Pancreas (tissue), 10 donors: Measurements from ENCODE around the gene IFNL1. TPM values are rescaled to one million over a fixed set of nuclear protein-coding genes. Genes with fewer than 3 reads are reported as not detected.

ENCODE experiments used
- ATAC-seq, 4 donors: fragments of 200-7000 bp; cut with Tn5 transposase; one replicate each; pipeline versions ENCODE4 v1.8.0 to v1.9.1; 2020; ENCODE audit warnings: mild to moderate bottlenecking in 4 of 4, moderate library complexity in 4 of 4
- DNase-seq, 6 donors: peaks; one replicate each; pipeline ENCODE4 v3.0.0-alpha.2; 2020
- FAIRE-seq: peaks from 2 replicates; lab custom pipeline; 2012; peaks lifted over from hg19 to GRCh38; lab: Jason Lieb, UNC
- H3K27ac ChIP-seq, 4 donors: fragments of 200-600 bp; sonication (generic); 1 replicate in 3 of 4; 2 replicates in 1 of 4; pipeline versions ENCODE4 v1.5.0 to v1.8.0; 2020
- H3K27me3 ChIP-seq, 4 donors: fragments of 200-600 bp; one replicate each; pipeline ENCODE4 v1.8.0; 2021
- H3K36me3 ChIP-seq, 3 donors: fragments of 200-600 bp; sonication (generic) in 1 of 3; one replicate each; pipeline versions ENCODE4 v1.5.0 to v1.8.0; 2020 to 2021
- H3K4me1 ChIP-seq, 3 donors: fragments of 200-600 bp; one replicate each; pipeline ENCODE4 v1.8.0; 2021
- H3K4me3 ChIP-seq, 4 donors: fragments of 200-600 bp; sonication (generic) in 2 of 4; one replicate each; pipeline versions ENCODE4 v1.5.0 to v1.8.0; 2020 to 2021
- H3K9me3 ChIP-seq, 4 donors: fragments of 200-600 bp; one replicate each; pipeline ENCODE4 v1.8.0; 2021
- WGBS, 2 donors: extraction: QIAGEN DNeasy Blood & Tissue Kit; methylation state at CpG; one replicate each; pipeline ENCODE4 v1.1.7; 2013; 5-methylcytosine and 5-hydroxymethylcytosine counted together
- intact Hi-C, 3 donors: fragments of 100-400 bp; cut with DNase I; formaldehyde crosslinking; loops; one replicate each; pipeline versions ENCODE4 v1.11.1 to v1.14.2; 2022
- polyA plus RNA-seq, 2 donors: library from polyadenylated mRNA; stranded (reverse); fragments of 200-250 nt; gene quantifications; one replicate each; pipeline ENCODE4 v1.2.3, GENCODE V29; 2013
- total RNA-seq, 6 donors: library from RNA; stranded (reverse); fragmentation: NEBNext Ultra II Directional in 4 of 6; extraction: Animal tissue kit (Norgen Biotek cat#: 25700) in 4 of 6; gene quantifications; one replicate each; pipeline versions ENCODE4 v1.2.1 to v1.2.4, GENCODE V29; 2021 to 2023
- TF ChIP-seq, protein P1 (sequence below), 4 donors: fragments of 200-600 bp; sonication (generic) in 3 of 4; IDR thresholded peaks; one replicate each; pipeline versions ENCODE4 v1.5.0 to v1.8.0; 2021; ENCODE audit warnings: antibody characterized with exemption in 4 of 4
- donor health status: healthy with polysubstance abuse.
- donor health status: DM: no; HTN: no; CAD: no; lungs with moderate emphysema.
- donor health status: DM: no; HTN: no; CAD: no.
- donor health status: control.
- donor health status: control.
- donor health status: Bipolar disorder and iron deficiency.
- donor health status: DM: yes; HTN: yes; CAD: no.
- donor health status: DM: no; HTN: no; CAD: no.
- donor health status: DM: no; HTN: no; CAD: no.
- donor health status: DM: yes; HTN: yes; CAD: no.

IFNL1 gene
- total and polyA plus RNA-seq, 8 donors = not detected

DNA sequence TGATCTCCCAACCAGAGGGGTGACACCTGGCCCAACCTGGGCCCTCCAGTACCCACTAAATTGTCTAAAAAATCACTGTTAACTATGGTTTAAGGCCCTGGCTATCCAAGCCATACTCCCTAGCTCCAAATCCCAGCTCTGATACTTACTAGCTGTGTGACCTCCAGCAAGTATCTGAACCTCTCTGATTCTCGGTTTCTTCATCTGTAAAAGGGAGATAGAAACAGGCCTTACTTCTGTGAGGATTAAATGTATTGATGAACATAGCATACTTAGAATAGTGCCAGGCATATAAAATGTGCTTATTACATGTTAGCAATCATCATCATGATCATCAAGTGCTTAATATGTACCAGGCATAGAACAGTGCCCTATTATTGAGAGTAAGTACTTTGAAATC is 19.7 kb downstream of the IFNL1 start:
- no peak for FAIRE-seq
- intact Hi-C loops = no loop called here

DNA sequence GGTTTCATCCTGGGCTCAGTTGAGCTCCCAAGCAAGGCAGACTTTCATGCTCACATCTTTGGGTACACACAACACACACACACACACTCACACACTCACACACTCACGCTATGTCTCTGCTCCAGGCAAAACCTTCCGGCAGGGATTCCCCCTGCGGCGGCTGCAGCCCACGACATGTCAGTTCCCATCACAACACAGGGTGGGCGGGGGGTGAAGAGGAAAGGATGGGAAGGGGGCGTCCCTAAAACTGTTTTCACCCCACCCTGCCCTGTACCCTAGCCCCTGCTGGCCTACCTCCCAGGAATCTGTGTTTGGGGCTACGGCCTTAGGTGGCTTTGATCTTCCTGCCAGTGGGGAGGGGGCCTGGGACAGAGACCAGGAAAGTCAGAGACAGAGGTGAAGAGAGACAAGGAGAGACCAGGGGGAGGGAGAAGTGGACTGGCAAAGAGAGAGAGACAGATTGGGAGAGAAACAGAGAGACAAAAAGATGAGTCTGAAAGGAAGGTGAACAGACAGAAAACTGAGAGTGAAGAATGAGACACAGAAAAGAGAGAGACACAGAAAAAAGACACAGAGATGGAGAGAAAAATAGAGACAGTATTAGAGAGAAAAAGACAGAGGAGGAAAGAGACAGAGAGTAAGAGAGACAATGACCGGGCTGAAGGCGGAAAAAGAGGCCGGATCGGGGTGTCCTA is 20.6 kb downstream of the IFNL1 start:
- TF ChIP-seq, protein P1, sequence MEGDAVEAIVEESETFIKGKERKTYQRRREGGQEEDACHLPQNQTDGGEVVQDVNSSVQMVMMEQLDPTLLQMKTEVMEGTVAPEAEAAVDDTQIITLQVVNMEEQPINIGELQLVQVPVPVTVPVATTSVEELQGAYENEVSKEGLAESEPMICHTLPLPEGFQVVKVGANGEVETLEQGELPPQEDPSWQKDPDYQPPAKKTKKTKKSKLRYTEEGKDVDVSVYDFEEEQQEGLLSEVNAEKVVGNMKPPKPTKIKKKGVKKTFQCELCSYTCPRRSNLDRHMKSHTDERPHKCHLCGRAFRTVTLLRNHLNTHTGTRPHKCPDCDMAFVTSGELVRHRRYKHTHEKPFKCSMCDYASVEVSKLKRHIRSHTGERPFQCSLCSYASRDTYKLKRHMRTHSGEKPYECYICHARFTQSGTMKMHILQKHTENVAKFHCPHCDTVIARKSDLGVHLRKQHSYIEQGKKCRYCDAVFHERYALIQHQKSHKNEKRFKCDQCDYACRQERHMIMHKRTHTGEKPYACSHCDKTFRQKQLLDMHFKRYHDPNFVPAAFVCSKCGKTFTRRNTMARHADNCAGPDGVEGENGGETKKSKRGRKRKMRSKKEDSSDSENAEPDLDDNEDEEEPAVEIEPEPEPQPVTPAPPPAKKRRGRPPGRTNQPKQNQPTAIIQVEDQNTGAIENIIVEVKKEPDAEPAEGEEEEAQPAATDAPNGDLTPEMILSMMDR (IDR thresholded peaks at IDR 0.05) = no peak

More for the DNA sequence above, 19.7 kb downstream of the IFNL1 start:
- peaks cover 0 to 6% (median 0%) of the 10 kb centered on the region in 3 donors for H3K36me3 ChIP-seq
- H3K4me3 ChIP-seq = no peak overlapping the region
- DNase-seq (no peak), ATAC-seq (no peak)
- H3K9me3 ChIP-seq = no peaks in the 10 kb centered on the region
- no peak overlapping the region for H3K27ac ChIP-seq
- no peaks in the 10 kb centered on the region for H3K4me1 ChIP-seq
- TF ChIP-seq, protein P1 (IDR thresholded peaks at IDR 0.05) = no peak
- no peaks in the 10 kb centered on the region for H3K27me3 ChIP-seq
- 91 to 100% methylated on average over 1 of the region's 1 CpG for WGBS, 2 donors

DNA sequence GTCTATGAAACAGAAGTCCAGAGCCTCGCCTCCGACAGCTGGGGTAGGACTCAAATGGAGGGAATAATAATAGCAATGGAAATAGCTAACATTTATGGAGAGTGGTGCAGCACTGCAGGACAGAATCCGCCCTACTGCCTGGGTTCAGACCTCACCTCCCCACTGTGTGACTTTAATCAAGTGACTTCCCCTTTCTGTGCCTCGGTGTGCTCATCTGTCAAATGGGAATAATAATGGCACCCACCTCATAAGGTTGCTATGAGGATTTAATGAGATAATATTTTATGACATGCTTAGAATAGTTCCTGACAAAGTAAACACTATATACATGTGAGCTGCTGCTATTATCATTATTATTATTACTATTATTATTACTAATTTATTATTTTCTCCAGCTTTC is 21.3 kb downstream of the IFNL1 start:
- Histone ChIP-seq H3K36me3 (peaks cover 0 to 6% (median 0%) of the 10 kb centered on the region in 3 donors), H3K4me1 (no peaks in the 10 kb centered on the region), H3K27ac (no peak overlapping the region), H3K9me3 (no peaks in the 10 kb centered on the region), H3K27me3 (no peaks in the 10 kb centered on the region), H3K4me3 (no peak overlapping the region)
- WGBS, 2 donors = 95 to 98% methylated on average over 4 of the region's 4 CpGs
- DNase-seq = no peak
- no peak for FAIRE-seq
- intact Hi-C loops = no loop called here
- TF ChIP-seq, protein P1 (IDR thresholded peaks at IDR 0.05) = no peak
- no peak for ATAC-seq

More for the DNA sequence above, 20.6 kb downstream of the IFNL1 start:
- DNase-seq = no peak
- H3K27me3 ChIP-seq = no peaks in the 10 kb centered on the region
- H3K27ac ChIP-seq = no peak overlapping the region
- ATAC-seq = no peak
- 93 to 96% methylated on average over 12 of the region's 12 CpGs for WGBS, 2 donors
- peaks cover 0 to 6% (median 0%) of the 10 kb centered on the region in 3 donors for H3K36me3 ChIP-seq
- FAIRE-seq = no peak
- H3K4me3 ChIP-seq = no peak overlapping the region
- intact Hi-C loops = no loop called here
- no peaks in the 10 kb centered on the region for H3K9me3 ChIP-seq
- no peaks in the 10 kb centered on the region for H3K4me1 ChIP-seq

DNA sequence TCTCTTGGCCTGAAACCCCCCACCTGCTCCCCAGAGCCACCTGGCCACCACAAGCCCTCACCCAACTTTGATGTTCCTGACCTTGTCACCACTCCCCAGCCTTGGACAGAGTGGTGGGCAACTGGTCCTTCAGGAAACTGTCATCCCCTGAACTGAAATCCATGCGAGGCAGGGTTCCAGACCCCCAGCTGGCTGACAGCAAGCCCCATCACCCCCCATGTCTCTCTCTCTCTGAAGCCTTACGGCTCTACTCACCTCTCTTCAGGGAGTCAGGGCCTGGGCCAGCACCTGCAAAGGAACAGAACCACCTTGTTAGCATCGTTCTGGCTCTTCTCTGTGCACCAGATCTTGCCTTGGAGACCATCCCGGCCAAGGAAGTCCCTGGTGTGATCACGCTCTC is 21.9 kb downstream of the IFNL1 start:
- 91 to 96% methylated on average over 5 of the region's 5 CpGs for WGBS, 2 donors
- no peak for ATAC-seq
- Histone ChIP-seq H3K4me1 (no peaks in the 10 kb centered on the region), H3K4me3 (no peak overlapping the region), H3K36me3 (peaks cover 0 to 6% (median 0%) of the 10 kb centered on the region in 3 donors), H3K9me3 (no peaks in the 10 kb centered on the region), H3K27me3 (no peaks in the 10 kb centered on the region), H3K27ac (no peak overlapping the region)
- no peak for FAIRE-seq
- DNase-seq = no peak
- TF ChIP-seq, protein P1 (IDR thresholded peaks at IDR 0.05) = no peak
- intact Hi-C loops = no loop called here

DNA sequence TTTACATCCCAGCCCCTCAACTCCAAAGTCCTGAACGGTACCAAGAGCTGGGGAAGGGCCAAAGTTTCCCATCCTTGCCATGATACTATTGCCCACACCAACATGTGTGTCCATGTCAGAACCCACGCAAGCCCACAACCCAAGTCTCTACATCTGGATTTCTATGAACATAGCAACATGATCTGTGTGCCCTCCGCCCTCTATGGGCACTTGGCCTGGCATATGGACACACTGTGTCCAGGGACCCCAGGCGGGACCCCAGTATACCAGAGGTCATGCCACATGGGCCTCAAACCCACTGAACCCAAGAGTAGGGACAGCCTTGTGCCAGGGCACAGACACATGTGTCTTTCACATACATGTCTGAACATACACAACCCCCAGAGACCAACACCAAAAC is 22.5 kb downstream of the IFNL1 start:
- intact Hi-C loops = no loop called here
- no peak for FAIRE-seq
- TF ChIP-seq, protein P1 (IDR thresholded peaks at IDR 0.05) = no peak
- H3K4me1 ChIP-seq = no peaks in the 10 kb centered on the region
- no peak overlapping the region for H3K4me3 ChIP-seq
- H3K9me3 ChIP-seq = no peaks in the 10 kb centered on the region
- no peaks in the 10 kb centered on the region for H3K27me3 ChIP-seq
- no peak for DNase-seq
- no peak overlapping the region for H3K27ac ChIP-seq
- H3K36me3 ChIP-seq = peaks cover 0 to 6% (median 0%) of the 10 kb centered on the region in 3 donors
- 90 to 92% methylated on average over 4 of the region's 4 CpGs for WGBS, 2 donors
- no peak for ATAC-seq
